B cell (primary cell): Measurements from ENCODE around the gene ZBTB25. TPM values are rescaled to one million over a fixed set of nuclear protein-coding genes. Genes with fewer than 3 reads are reported as not detected.
A peak's percentile ranks its signal among the peaks of the same experiment; 100 is the strongest.

Source experiments
- ATAC-seq: fragments of 200-7000 bp; cut with Tn5 transposase; one replicate; pipeline ENCODE4 v1.10.0; 2021; ENCODE audit warnings: low read depth, mild to moderate bottlenecking, moderate number of reproducible peaks, moderate library complexity
- CTCF ChIA-PET: fragments of 350-600 bp; sonication (Branson Sonifier 250); formaldehyde crosslinking; loops from one replicate; lab custom pipeline; 2021; ENCODE audit warnings: antibody characterized with exemption, inconsistent platforms; lab: Charles Lee
- POLR2A ChIA-PET: fragments of 350-600 bp; sonication (Branson Sonifier 250); formaldehyde crosslinking; loops from one replicate; lab custom pipeline; 2021; ENCODE audit warnings: antibody characterized with exemption; lab: Charles Lee
- DNase-seq: peaks from one replicate; pipeline ENCODE4 v3.0.0; 2013
- H2AFZ ChIP-seq: 2 replicates; pipeline ENCODE4 v1.6.1; 2012; ENCODE audit warnings: mild to moderate bottlenecking, low read depth, low read length; ENCODE audit not compliant: insufficient read depth, poor library complexity, severe bottlenecking
- H3K27ac ChIP-seq, 2 donors: 1 replicate in 1 of 2; 2 replicates in 1 of 2; pipeline ENCODE4 v1.5.1; 2012 to 2013; ENCODE audit warnings: low read length in 2 of 2, mild to moderate bottlenecking in 2 of 2, moderate library complexity in 1 of 2
- H3K27me3 ChIP-seq, 4 experiments: fragments of 200-600 bp in 1 of 4; sonication (generic) in 1 of 4; replicated peaks in 1 of 4; 1 replicate in 2 of 4; 2 replicates in 2 of 4; pipeline versions ENCODE4 v1.6.1 to v1.7.0; 2013 to 2016; ENCODE audit warnings: low read length in 3 of 4, mild to moderate bottlenecking in 2 of 4, mixed read lengths in 1 of 4, moderate library complexity in 1 of 4; ENCODE audit not compliant: insufficient read depth in 4 of 4, control insufficient read depth in 3 of 4; ENCODE audit errors: control extremely low read depth in 1 of 4
- H3K36me3 ChIP-seq, 2 experiments: replicated peaks in 1 of 2; 1 replicate in 1 of 2; 2 replicates in 1 of 2; pipeline versions ENCODE4 v1.6.1 to v1.7.1; 2013; ENCODE audit warnings: low read length in 1 of 2; ENCODE audit not compliant: insufficient read depth in 2 of 2, control insufficient read depth in 1 of 2; ENCODE audit errors: control extremely low read depth in 1 of 2, extremely low read depth in 1 of 2
- H3K4me1 ChIP-seq, 2 donors: fragments of 200-600 bp in 1 of 2; sonication (generic) in 1 of 2; 1 replicate in 1 of 2; 2 replicates in 1 of 2; pipeline versions ENCODE4 v1.5.1 to v1.6.1; 2013 to 2017; ENCODE audit warnings: low read length in 2 of 2; ENCODE audit not compliant: control insufficient read depth in 2 of 2, insufficient read depth in 2 of 2
- H3K4me2 ChIP-seq: replicated peaks from 2 replicates; pipeline ENCODE3; 2012; ENCODE audit warnings: mild to moderate bottlenecking, low read depth, low read length; ENCODE audit not compliant: poor library complexity, severe bottlenecking
- H3K4me3 ChIP-seq, 5 experiments: fragments of 200-600 bp in 1 of 5; sonication (generic) in 1 of 5; 1 replicate in 3 of 5; 2 replicates in 2 of 5; pipeline versions ENCODE4 v1.5.1 to v1.7.0; 2011 to 2016; ENCODE audit warnings: low read length in 4 of 5, mild to moderate bottlenecking in 4 of 5, low read depth in 2 of 5, control low read depth in 1 of 5, moderate library complexity in 1 of 5; ENCODE audit not compliant: insufficient read depth in 1 of 5; ENCODE audit errors: control extremely low read depth in 1 of 5, extremely low read depth in 1 of 5
- H3K79me2 ChIP-seq: fragments of 200-600 bp; sonication (generic); one replicate; pipeline ENCODE4 v1.6.0; 2016; ENCODE audit warnings: low read length; ENCODE audit not compliant: control insufficient read depth, insufficient read depth
- H3K9ac ChIP-seq: fragments of 200-600 bp; sonication (generic); 2 replicates; pipeline ENCODE4 v1.6.1; 2017; ENCODE audit warnings: mild to moderate bottlenecking, low read length, moderate library complexity
- H3K9me3 ChIP-seq, 3 donors: one replicate each; pipeline versions ENCODE4 v1.6.1 to v1.7.1; 2013; ENCODE audit warnings: low read length in 2 of 3; ENCODE audit not compliant: control insufficient read depth in 2 of 3, insufficient read depth in 1 of 3; ENCODE audit errors: control extremely low read depth in 1 of 3
- H4K20me1 ChIP-seq: 2 replicates; pipeline ENCODE4 v1.6.0; 2012; ENCODE audit warnings: mild to moderate bottlenecking, low read length; ENCODE audit not compliant: insufficient read depth, control insufficient read depth, poor library complexity, severe bottlenecking
- H3K27ac Mint-ChIP-seq: one replicate; pipeline ENCODE4 v1.8.0; 2021; ENCODE audit warnings: mixed read lengths
- H3K27me3 Mint-ChIP-seq: one replicate; pipeline ENCODE4 v1.8.0; 2021; ENCODE audit warnings: mixed read lengths
- H3K4me1 Mint-ChIP-seq: one replicate; pipeline ENCODE4 v1.8.0; 2021; ENCODE audit warnings: mixed read lengths
- H3K4me3 Mint-ChIP-seq: one replicate; pipeline ENCODE4 v1.8.0; 2021; ENCODE audit warnings: mixed read lengths
- H3K9me3 Mint-ChIP-seq: one replicate; pipeline ENCODE4 v1.8.0; 2022; ENCODE audit warnings: mixed read lengths; ENCODE audit not compliant: insufficient read depth
- CTCF ChIP-seq: fragments of 200-600 bp; IDR thresholded peaks from one replicate; pipeline ENCODE4 v1.8.0; 2022; ENCODE audit warnings: antibody characterized with exemption, mild to moderate bottlenecking
- EZH2 ChIP-seq: IDR thresholded peaks from 2 replicates; pipeline ENCODE4 v1.6.1; 2012; ENCODE audit warnings: borderline replicate concordance, low read depth, mild to moderate bottlenecking, moderate library complexity, low read length; ENCODE audit not compliant: insufficient read depth, poor library complexity, severe bottlenecking
- WGBS: methylation state at CpG from one replicate; pipeline ENCODE4 v1.1.5; 2013; ENCODE audit warnings: missing lambda C conversion rate; ENCODE audit not compliant: insufficient coverage; 5-methylcytosine and 5-hydroxymethylcytosine counted together
- intact Hi-C: fragments of 100-400 bp; cut with micrococcal nuclease; formaldehyde crosslinking; loops from one replicate; pipeline ENCODE4 v1.10.0; 2022
- polyA plus RNA-seq: library from polyadenylated mRNA; depleted of rRNA; stranded (reverse); fragments of >200 nt; gene quantifications from 2 replicates; pipeline ENCODE4 v1.2.3, GENCODE V29; 2012
- total RNA-seq, 2 donors: library from RNA; stranded (reverse); fragments of 120-200 nt in 1 of 2; gene quantifications; 1 replicate in 1 of 2; 2 replicates in 1 of 2; pipeline versions ENCODE4 v1.2.3 to v1.2.4, GENCODE V29; 2013 to 2022

Gene ZBTB25
- total and polyA plus RNA-seq, 2 donors (not counting 1 experiment from before 2014, with no cell fraction given) = 20.8 to 45.7 TPM

GRCh38 chr14:64509036-64509435 is 5.4 kb upstream of the ZBTB25 start:
- H3K36me3 ChIP-seq = peaks cover 0 to 3% of the 10 kb centered on the region in 2 experiments
- H3K9me3 ChIP-seq = no peaks in the 10 kb centered on the region
- peaks cover 71% of the 10 kb centered on the region for H4K20me1 ChIP-seq
- DNase-seq (no peak), ATAC-seq (no peak)
- POLR2A ChIA-PET = interaction anchor here (1.0 to 1.4 kb wide), 2 partner anchors 13 to 165 kb away, joined by 3 to 7 read pairs; no protein-coding TSS in a partner anchor
- CTCF ChIA-PET = interaction anchor here (1.0 to 10.3 kb wide), 8 partner anchors 12 to 171 kb away, joined by 3 to 92 read pairs (median 6); partner anchors contain the start of gene HSPA2
- H2AFZ ChIP-seq = no peak overlapping the region
- Mint-ChIP-seq H3K27ac (peak overlapping the region; percentile 27), H3K4me3 (peak overlapping the region; percentile 47), H3K9me3 (no peaks in the 10 kb centered on the region), H3K4me1 (peaks cover 73% of the 10 kb centered on the region), H3K27me3 (no peaks in the 10 kb centered on the region)
- WGBS = 84% methylated on average over 6 of the region's 8 CpGs
- no peak overlapping the region for H3K4me3 ChIP-seq
- peaks cover 58 to 62% of the 10 kb centered on the region in 2 donors for H3K4me1 ChIP-seq
- H3K79me2 ChIP-seq = peaks cover 91% of the 10 kb centered on the region
- intact Hi-C loops = no loop called here
- peak overlapping the region; percentile 86 for H3K4me2 ChIP-seq
- no peak overlapping the region for H3K9ac ChIP-seq
- peak overlapping the region in 1 of 2 donors; percentile 49 for H3K27ac ChIP-seq
- H3K27me3 ChIP-seq = no peaks in the 10 kb centered on the region
- TF ChIP-seq EZH2 (no peak), CTCF (no peak)

GRCh38 chr14:64508215-64508776 is 4.7 kb upstream of the ZBTB25 start:
- Mint-ChIP-seq H3K27me3 (no peaks in the 10 kb centered on the region), H3K9me3 (no peaks in the 10 kb centered on the region), H3K27ac (peak overlapping the region; percentile 87), H3K4me3 (peak overlapping the region; percentile 67), H3K4me1 (peaks cover 69% of the 10 kb centered on the region)
- peaks cover 0 to 3% of the 10 kb centered on the region in 2 experiments for H3K36me3 ChIP-seq
- peaks cover 58 to 62% of the 10 kb centered on the region in 2 donors for H3K4me1 ChIP-seq
- ChIA-PET CTCF (interaction anchor here (1.6 to 10.3 kb wide), 5 partner anchors 13 to 165 kb away, joined by 3 to 92 read pairs (median 37); no protein-coding TSS in a partner anchor), POLR2A (no interaction called here)
- H2AFZ ChIP-seq = no peak overlapping the region
- H3K79me2 ChIP-seq = peaks cover 85% of the 10 kb centered on the region
- H3K27ac ChIP-seq = peak overlapping the region; percentile 99 to 100
- TF ChIP-seq CTCF = no peak
- no peak for TF ChIP-seq EZH2
- DNase-seq = peak; percentile 57
- no peak overlapping the region for H3K9ac ChIP-seq
- H3K4me3 ChIP-seq = peak overlapping the region in 1 of 5 experiments; percentile 12
- intact Hi-C loops = no loop called here
- peak overlapping the region; percentile 86 for H3K4me2 ChIP-seq
- H3K27me3 ChIP-seq = no peaks in the 10 kb centered on the region
- no peaks in the 10 kb centered on the region for H3K9me3 ChIP-seq
- WGBS = 22% methylated on average over 1 of the region's 1 CpG
- no peak for ATAC-seq
- peaks cover 63% of the 10 kb centered on the region for H4K20me1 ChIP-seq
